ENCODE data around the gene TARDBP. TPM values are rescaled to one million over a fixed set of nuclear protein-coding genes. Genes with fewer than 3 reads are reported as not detected.
"Not testable (repeated sequence)": the region's sequence is repeated elsewhere in the genome, so short reads cannot be mapped to it uniquely, and the experiment has no call there.

TARDBP gene
- total and polyA plus RNA-seq, 2 donors (not counting 1 experiment from before 2014, with no cell fraction given): 97.1 to 161 TPM

- H3K27me3 ChIP-seq (ENCODE audit: control insufficient read depth, insufficient read depth, low read length): peaks cover 11% of the 10 kb centered on the region
- no peak for TF ChIP-seq CTCF (conservative IDR thresholded peaks at IDR 0.05 in 1 of 2, IDR thresholded peaks at IDR 0.05 in 1 of 2; ENCODE audit: low read depth in 1 of 2, low read length in 2 of 2)
- no peak for TF ChIP-seq EZH2 (IDR thresholded peaks at IDR 0.05; ENCODE audit: low read length, missing control alignments)
- no peaks in the 10 kb centered on the region for H3K9me3 ChIP-seq (ENCODE audit: control insufficient read depth, insufficient read depth, low read depth, low read length)
- no peaks in the 10 kb centered on the region for H3K36me3 ChIP-seq (ENCODE audit: control insufficient read depth, insufficient read depth, low read length)
- H3K9ac ChIP-seq (ENCODE audit: insufficient read depth, low read length): no peak overlapping the region
- no peak overlapping the region for H3K4me3 ChIP-seq (replicated peaks in 1 of 4; ENCODE audit: control extremely low read depth in 1 of 4, insufficient read depth in 1 of 4, low read depth in 3 of 4, low read length in 4 of 4)
- no peaks in the 10 kb centered on the region for H3K4me1 ChIP-seq (ENCODE audit: control insufficient read depth, extremely low read depth, insufficient read depth, low read length)
- H3K27ac ChIP-seq (ENCODE audit: insufficient read depth, low read length): no peak overlapping the region
- no peak overlapping the region for H2AFZ ChIP-seq (ENCODE audit: low read length)
- no peaks in the 10 kb centered on the region for H4K20me1 ChIP-seq (ENCODE audit: control insufficient read depth, extremely low read depth, insufficient read depth, low read length)
- no peak overlapping the region for H3K4me2 ChIP-seq (ENCODE audit: extremely low read depth, insufficient read depth, low read length)
- no peak for DNase-seq (ENCODE audit: low read depth in 2 of 2)
- no peaks in the 10 kb centered on the region for H3K79me2 ChIP-seq (ENCODE audit: control insufficient read depth, insufficient read depth, low read length)
Measured at GRCh38 chr1:10989095-10989494, 23.4 kb upstream of the TARDBP start.

- not testable (repeated sequence) for H3K9me3 ChIP-seq (ENCODE audit: control insufficient read depth, insufficient read depth, low read depth, low read length); H3K27ac ChIP-seq (ENCODE audit: insufficient read depth, low read length); H2AFZ ChIP-seq (ENCODE audit: low read length); H3K79me2 ChIP-seq (ENCODE audit: control insufficient read depth, insufficient read depth, low read length); H4K20me1 ChIP-seq (ENCODE audit: control insufficient read depth, extremely low read depth, insufficient read depth, low read length); H3K36me3 ChIP-seq (ENCODE audit: control insufficient read depth, insufficient read depth, low read length); H3K4me2 ChIP-seq (ENCODE audit: extremely low read depth, insufficient read depth, low read length); H3K4me1 ChIP-seq (ENCODE audit: control insufficient read depth, extremely low read depth, insufficient read depth, low read length); H3K9ac ChIP-seq (ENCODE audit: insufficient read depth, low read length); H3K4me3 ChIP-seq (replicated peaks in 1 of 4; ENCODE audit: control extremely low read depth in 1 of 4, insufficient read depth in 1 of 4, low read depth in 3 of 4, low read length in 4 of 4)
- peak in 1 of 2 donors; percentile 37 for DNase-seq (ENCODE audit: low read depth in 2 of 2)
- peaks cover 11% of the 10 kb centered on the region for H3K27me3 ChIP-seq (ENCODE audit: control insufficient read depth, insufficient read depth, low read length)
Measured at GRCh38 chr1:10989920-10990516, 22.4 kb upstream of the TARDBP start.

GRCh38 chr1:10990828-10991227 lies 21.6 kb upstream of the TARDBP start:
- Histone ChIP-seq H2AFZ (ENCODE audit: low read length) (no peak overlapping the region), H3K4me2 (ENCODE audit: extremely low read depth, insufficient read depth, low read length) (no peak overlapping the region), H3K9ac (ENCODE audit: insufficient read depth, low read length) (no peak overlapping the region), H3K27me3 (ENCODE audit: control insufficient read depth, insufficient read depth, low read length) (peaks cover 8% of the 10 kb centered on the region), H3K4me3 (replicated peaks in 1 of 4; ENCODE audit: control extremely low read depth in 1 of 4, insufficient read depth in 1 of 4, low read depth in 3 of 4, low read length in 4 of 4) (no peak overlapping the region), H3K79me2 (ENCODE audit: control insufficient read depth, insufficient read depth, low read length) (no peaks in the 10 kb centered on the region), H4K20me1 (ENCODE audit: control insufficient read depth, extremely low read depth, insufficient read depth, low read length) (no peaks in the 10 kb centered on the region), H3K36me3 (ENCODE audit: control insufficient read depth, insufficient read depth, low read length) (no peaks in the 10 kb centered on the region), H3K9me3 (ENCODE audit: control insufficient read depth, insufficient read depth, low read depth, low read length) (no peaks in the 10 kb centered on the region), H3K27ac (ENCODE audit: insufficient read depth, low read length) (no peak overlapping the region), H3K4me1 (ENCODE audit: control insufficient read depth, extremely low read depth, insufficient read depth, low read length) (no peaks in the 10 kb centered on the region)
- no peak for DNase-seq (ENCODE audit: low read depth in 2 of 2)
- TF ChIP-seq EZH2 (IDR thresholded peaks at IDR 0.05; ENCODE audit: low read length, missing control alignments) (no peak), CTCF (conservative IDR thresholded peaks at IDR 0.05 in 1 of 2, IDR thresholded peaks at IDR 0.05 in 1 of 2; ENCODE audit: low read depth in 1 of 2, low read length in 2 of 2) (no peak)

- not testable (repeated sequence) for H3K36me3 ChIP-seq (ENCODE audit: control insufficient read depth, insufficient read depth, low read length); H3K27me3 ChIP-seq (ENCODE audit: control insufficient read depth, insufficient read depth, low read length); H4K20me1 ChIP-seq (ENCODE audit: control insufficient read depth, extremely low read depth, insufficient read depth, low read length); H3K4me2 ChIP-seq (ENCODE audit: extremely low read depth, insufficient read depth, low read length); H2AFZ ChIP-seq (ENCODE audit: low read length); H3K27ac ChIP-seq (ENCODE audit: insufficient read depth, low read length); H3K79me2 ChIP-seq (ENCODE audit: control insufficient read depth, insufficient read depth, low read length); H3K4me3 ChIP-seq (replicated peaks in 1 of 4; ENCODE audit: control extremely low read depth in 1 of 4, insufficient read depth in 1 of 4, low read depth in 3 of 4, low read length in 4 of 4); H3K4me1 ChIP-seq (ENCODE audit: control insufficient read depth, extremely low read depth, insufficient read depth, low read length); H3K9ac ChIP-seq (ENCODE audit: insufficient read depth, low read length); DNase-seq (ENCODE audit: low read depth in 2 of 2); H3K9me3 ChIP-seq (ENCODE audit: control insufficient read depth, insufficient read depth, low read depth, low read length)
Measured at GRCh38 chr1:10992004-10992403, 20.4 kb upstream of the TARDBP start.

Data from fibroblast of lung (primary cell).